Choroid plexus epithelial cell (primary cell): ENCODE data around the gene RNF130.
"Not testable (repeated sequence)": the region's sequence is repeated elsewhere in the genome, so short reads cannot be mapped to it uniquely, and the experiment has no call there.

Experiments
- DNase-seq: peaks from one replicate; pipeline ENCODE4 v3.0.0-alpha.2; 2010; ENCODE audit warnings: low read depth
- H3K4me3 ChIP-seq: 2 replicates; pipeline ENCODE4 v1.5.1; 2011; ENCODE audit warnings: low read depth, mild to moderate bottlenecking, control low read depth, low read length, moderate library complexity
- TF ChIP-seq, protein P1 (sequence below): conservative IDR thresholded peaks from 2 replicates; pipeline ENCODE4 v1.5.1; 2011; ENCODE audit warnings: low read depth, mild to moderate bottlenecking, control low read depth, inconsistent platforms, low read length, moderate library complexity

RNF130 gene

DNA sequence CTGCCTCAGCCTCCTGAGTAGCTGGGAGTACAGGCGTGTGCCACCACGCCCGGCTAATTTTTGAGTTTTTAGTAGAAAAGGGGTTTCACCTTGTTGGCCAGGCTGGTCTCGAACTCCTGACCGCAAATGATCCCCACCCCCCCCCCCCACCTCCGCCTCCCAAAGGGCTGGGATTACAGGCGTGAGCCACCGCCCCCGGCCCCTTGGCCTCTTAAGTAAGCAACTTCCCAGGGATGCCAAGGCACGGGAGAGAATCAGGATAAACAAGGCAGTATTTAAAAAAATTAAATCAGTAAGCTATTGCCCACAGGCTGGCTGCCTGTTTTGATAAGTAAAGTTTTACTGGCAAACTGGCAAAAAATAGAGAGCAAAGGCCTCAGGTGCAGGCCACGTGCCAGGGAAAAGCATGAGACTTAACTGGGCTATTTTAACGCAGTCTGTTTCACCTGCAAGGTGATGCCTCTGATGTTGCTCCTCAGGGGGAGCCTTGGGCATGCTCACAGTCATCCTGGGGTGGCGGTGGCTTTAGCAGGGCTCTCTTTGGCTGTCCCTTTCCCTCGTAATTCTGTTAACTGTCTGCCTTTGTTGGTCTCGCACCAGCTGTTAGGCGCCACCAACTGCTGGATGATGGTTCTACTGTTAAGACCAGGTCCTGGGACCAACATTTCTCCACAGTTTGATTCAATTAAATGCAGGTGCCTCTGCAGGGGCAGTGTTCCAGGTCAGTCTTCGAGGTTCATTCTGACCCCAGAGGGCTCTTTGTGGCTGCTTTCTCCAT, 19.4 kb upstream of the RNF130 start:
- peak; percentile 75 for DNase-seq
- peak overlapping the region; percentile 57 for H3K4me3 ChIP-seq
- TF ChIP-seq, protein P1, sequence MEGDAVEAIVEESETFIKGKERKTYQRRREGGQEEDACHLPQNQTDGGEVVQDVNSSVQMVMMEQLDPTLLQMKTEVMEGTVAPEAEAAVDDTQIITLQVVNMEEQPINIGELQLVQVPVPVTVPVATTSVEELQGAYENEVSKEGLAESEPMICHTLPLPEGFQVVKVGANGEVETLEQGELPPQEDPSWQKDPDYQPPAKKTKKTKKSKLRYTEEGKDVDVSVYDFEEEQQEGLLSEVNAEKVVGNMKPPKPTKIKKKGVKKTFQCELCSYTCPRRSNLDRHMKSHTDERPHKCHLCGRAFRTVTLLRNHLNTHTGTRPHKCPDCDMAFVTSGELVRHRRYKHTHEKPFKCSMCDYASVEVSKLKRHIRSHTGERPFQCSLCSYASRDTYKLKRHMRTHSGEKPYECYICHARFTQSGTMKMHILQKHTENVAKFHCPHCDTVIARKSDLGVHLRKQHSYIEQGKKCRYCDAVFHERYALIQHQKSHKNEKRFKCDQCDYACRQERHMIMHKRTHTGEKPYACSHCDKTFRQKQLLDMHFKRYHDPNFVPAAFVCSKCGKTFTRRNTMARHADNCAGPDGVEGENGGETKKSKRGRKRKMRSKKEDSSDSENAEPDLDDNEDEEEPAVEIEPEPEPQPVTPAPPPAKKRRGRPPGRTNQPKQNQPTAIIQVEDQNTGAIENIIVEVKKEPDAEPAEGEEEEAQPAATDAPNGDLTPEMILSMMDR = peak; percentile 72

DNA sequence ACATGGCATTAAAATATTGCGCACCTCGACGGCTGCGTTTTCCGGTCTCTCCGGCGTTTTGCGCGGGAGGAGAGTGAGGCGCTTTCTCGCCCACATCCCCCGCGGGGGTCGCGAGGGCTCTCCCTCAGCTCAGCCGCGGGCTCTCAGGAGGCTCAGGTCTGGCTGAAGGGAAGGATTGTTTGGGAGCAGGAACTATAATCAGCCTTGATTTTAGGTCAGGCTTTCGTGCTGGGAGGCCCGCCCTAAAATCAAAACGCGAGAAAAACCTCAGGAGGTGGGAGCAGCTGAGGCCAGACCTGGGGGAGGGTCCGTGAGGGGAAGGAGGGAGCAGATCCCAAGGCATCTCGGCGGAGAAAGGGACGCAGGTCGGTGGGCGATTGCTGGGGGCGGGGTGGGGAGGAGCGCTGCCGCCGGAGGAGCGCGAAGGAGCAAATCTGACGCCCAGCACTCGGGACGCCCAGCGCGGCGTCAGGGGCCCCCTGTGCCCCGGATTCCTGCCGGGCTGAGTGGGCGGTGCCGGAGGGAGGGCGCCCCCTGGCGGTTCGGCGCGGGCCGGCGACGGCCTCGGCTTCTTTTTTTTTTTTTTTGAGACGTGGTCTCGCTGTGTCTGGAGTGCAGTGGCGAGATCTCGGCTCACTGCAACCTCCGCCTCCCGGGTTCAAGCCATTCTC, 18.7 kb upstream of the RNF130 start:
- peak; percentile 79 for DNase-seq
- peak overlapping the region; percentile 57 for H3K4me3 ChIP-seq
- TF ChIP-seq, protein P1 = peak; percentile 66

DNA sequence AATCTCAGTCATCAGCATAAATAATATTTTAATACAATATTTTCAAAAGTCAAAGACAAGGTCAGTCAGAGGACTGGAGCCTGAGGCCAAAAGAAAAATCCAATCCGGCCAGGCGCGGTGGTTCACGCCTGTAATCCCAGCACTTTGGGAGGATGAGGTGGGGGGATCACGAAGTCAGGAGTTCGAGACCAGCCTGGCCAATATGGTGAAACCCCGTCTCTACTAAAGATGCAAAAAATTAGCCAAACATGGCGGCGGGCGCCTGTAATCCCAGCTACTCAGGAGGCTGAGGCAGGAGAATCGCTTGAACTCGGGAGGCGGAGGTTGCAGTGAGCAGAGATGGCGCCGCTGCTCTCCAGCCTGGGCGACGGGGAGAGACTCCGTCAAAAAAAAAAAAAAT, 18.1 kb upstream of the RNF130 start:
- not testable (repeated sequence) for DNase-seq
- H3K4me3 ChIP-seq = peak overlapping the region; percentile 57

DNA sequence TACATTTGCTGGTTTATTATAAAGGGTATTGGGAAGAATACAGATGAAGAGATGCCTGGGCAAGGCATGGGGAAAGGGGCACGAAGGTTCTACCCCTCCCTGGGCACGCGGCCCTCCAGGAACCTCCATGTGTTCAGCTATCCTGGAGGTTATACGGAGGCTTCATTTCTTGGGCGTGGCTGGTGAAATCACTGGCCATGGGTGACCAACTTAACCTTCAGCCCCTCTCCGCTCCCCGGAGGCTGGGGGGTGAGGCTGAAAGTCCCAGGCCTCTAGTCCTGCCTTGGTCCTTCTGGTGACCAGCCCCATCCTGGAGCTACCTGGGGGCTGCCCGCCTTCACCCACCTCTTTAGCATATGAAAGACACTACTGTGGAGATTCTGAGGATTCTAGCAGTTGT, 17.0 kb upstream of the RNF130 start:
- TF ChIP-seq, protein P1 = no peak
- no peak overlapping the region for H3K4me3 ChIP-seq
- no peak for DNase-seq

DNA sequence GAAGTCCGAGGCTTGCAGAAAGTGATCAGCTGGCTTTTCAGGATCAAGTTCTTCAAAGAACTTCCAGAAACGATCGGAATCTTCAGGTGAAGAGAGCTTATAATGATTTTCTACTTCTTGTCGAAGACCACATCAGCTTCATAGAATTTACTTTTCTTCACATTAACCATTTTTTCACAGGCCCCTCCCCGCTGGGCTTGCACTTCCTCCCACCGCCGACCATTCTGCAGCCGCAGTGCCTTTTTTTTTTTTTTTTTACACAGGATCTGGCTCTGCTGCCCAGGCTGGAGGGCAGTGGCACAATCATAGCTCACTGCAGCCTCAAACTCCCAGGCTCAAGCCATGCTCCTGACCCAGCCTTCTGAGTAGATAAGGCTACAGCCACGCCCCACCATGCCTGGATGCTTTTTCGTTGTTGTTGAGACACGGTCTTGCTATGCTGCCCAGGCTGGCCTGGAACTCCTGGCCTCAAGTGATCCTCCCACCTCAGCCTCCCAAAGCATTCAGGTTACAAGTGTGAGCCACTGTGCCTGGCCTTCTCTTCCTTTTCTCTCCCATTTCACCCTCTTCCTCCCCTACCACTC, 15.3 kb upstream of the RNF130 start:
- TF ChIP-seq, protein P1 = no peak
- H3K4me3 ChIP-seq = no peak overlapping the region
- no peak for DNase-seq

DNA sequence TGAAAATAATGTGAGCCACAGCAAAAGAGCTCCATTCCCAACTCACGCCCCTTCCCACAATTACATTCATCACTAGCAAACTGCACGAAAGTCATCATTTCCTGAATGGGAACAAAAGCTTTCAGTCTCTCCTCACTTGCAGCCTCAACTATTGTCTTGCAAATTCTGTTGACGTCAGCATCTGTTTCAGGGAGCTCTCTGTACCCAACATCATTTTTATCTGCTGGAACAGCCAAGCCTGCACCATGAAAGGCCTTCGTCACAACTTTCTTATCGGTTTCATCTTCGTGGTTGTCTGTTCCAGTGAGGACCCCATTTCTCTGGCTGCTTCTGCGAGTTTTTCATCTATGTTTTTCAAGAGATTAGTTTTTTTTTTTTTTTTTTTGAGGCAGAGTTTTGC, 14.3 kb upstream of the RNF130 start:
- H3K4me3 ChIP-seq = no peak overlapping the region
- TF ChIP-seq, protein P1 = no peak
- no peak for DNase-seq

DNA sequence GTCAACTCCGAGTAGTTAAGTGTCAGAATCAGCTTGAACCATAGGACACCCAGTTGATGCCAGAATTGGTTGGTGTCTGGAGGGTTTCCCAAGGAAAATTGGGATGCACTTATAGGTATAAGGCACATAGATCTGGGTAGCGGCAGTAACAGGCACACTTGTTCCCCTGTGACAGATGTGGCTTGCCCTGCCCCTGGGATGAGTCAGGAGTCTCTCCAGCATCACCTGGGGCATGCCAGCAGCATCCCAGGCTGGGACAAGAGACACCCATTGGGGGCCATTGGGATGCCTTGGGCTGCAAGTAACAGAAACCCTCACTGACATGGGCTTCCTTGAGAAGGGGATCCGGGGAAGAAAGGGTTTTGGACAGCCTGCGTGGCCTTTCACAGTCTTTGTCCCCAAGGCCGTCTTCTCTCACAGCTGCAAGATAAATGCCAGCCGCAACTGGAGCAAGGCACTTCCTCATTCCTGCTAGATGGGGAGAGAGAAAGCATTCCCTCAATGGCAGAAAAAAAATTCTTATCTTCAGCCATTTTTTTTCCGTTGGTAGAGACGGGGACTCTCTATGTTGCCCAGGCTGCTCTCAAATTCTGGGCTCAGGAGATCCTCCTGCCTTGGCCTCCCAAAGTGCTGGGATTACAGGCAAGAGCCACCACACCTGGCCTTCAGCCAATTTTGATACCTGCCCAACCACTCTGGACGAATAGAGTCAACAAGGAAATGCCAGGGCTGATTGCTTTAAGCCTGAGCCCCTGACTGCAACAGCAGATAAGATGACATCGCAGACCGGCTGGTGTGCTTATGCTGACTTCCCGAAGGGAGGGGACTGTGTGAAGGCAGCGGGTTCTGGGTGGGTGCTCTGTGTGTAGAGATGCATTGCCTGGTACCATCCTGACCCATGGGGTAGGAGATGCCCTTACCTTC, 13.3 kb upstream of the RNF130 start:
- DNase-seq = no peak
- TF ChIP-seq, protein P1 = no peak
- H3K4me3 ChIP-seq = no peak overlapping the region
